K562 (cell line): ENCODE data around the gene CLEC4M. TPM values are rescaled to one million over a fixed set of nuclear protein-coding genes. Genes with fewer than 3 reads are reported as not detected.

Source experiments
- BMI1 ChIP-seq: fragments of 150-350 bp; IDR thresholded peaks from 2 replicates; pipeline ENCODE4 v1.6.1; 2014; ENCODE audit warnings: low read length
- FOXJ2 ChIP-seq: fragments of 200-800 bp; sonication (Bioruptor generic); IDR thresholded peaks from 2 replicates; pipeline ENCODE4 v1.6.1; 2016; ENCODE audit warnings: missing genetic modification characterization, missing compliant biosample characterization
- HDAC8 ChIP-seq: fragments of 450-650 bp; IDR thresholded peaks from 2 replicates; pipeline ENCODE4 v1.6.1; 2016; ENCODE audit warnings: mild to moderate bottlenecking, missing genetic modification characterization, moderate library complexity, missing compliant biosample characterization
- NRF1 ChIP-seq, 2 experiments: fragments of 450-650 bp; IDR thresholded peaks in 1 of 2; conservative IDR thresholded peaks in 1 of 2; 2 replicates each; pipeline ENCODE4 v1.6.1; 2014; ENCODE audit warnings: mild to moderate bottlenecking in 2 of 2
- ZNF217 ChIP-seq: sonication (generic); formaldehyde crosslinking; IDR thresholded peaks from 2 replicates; pipeline ENCODE4 v1.8.0; 2022; ENCODE audit warnings: mild to moderate bottlenecking, missing genetic modification reagents
- ZNF316 ChIP-seq: fragments of 450-650 bp; IDR thresholded peaks from 2 replicates; pipeline ENCODE4 v1.6.1; 2016
- ZNF324 ChIP-seq: fragments of 250-450 bp; sonication (Bioruptor Pico); IDR thresholded peaks from 2 replicates; pipeline ENCODE4 v1.4.0; 2020; ENCODE audit warnings: mild to moderate bottlenecking
- polyA plus RNA-seq, 8 experiments: library from polyadenylated mRNA; depleted of rRNA in 4 of 8; stranded (reverse) in 5 of 8; unstranded in 3 of 8; fragments of >200 nt; fragmentation: Nextera tagmentation in 2 of 8; fragmentation: Illumina TruSeq in 1 of 8; extraction: Ambion mirVana in 2 of 8; extraction: Trizol in 1 of 8; gene quantifications; 2 replicates each; pipeline versions ENCODE4 v1.2.1 to v1.2.3, GENCODE V29; 2011 to 2014; ENCODE audit warnings: inconsistent platforms in 1 of 8, missing spikeins in 1 of 8
- total RNA-seq, 7 experiments: library from RNA; depleted of rRNA in 6 of 7; stranded (reverse); fragments of >200 nt in 6 of 7; fragmentation: Illumina TruSeq in 2 of 7; extraction: Trizol in 2 of 7; gene quantifications; 2 replicates each; pipeline versions ENCODE4 v1.2.1 to v1.2.3, GENCODE V29; 2011 to 2021; ENCODE audit warnings: low replicate concordance in 1 of 7
- TF ChIP-seq, protein P1 (sequence below), 2 experiments: fragments of 450-650 bp; IDR thresholded peaks; 2 replicates each; pipeline ENCODE4 v1.6.1; 2016; ENCODE audit warnings: mild to moderate bottlenecking in 2 of 2, borderline replicate concordance in 1 of 2, low read depth in 1 of 2, moderate library complexity in 1 of 2
- TF ChIP-seq, protein P2 (sequence below): sonication (generic); formaldehyde crosslinking; IDR thresholded peaks from 2 replicates; pipeline ENCODE4 v1.8.0; 2022; ENCODE audit warnings: mild to moderate bottlenecking, low read depth, missing genetic modification reagents

Gene CLEC4M
- total and polyA plus RNA-seq, 9 of the 15 experiments (the other 6 are each of a cell fraction or from before 2014, with no cell fraction given), result 0.08 to 0.18 TPM; not detected in 7

- TF ChIP-seq, protein P1, sequence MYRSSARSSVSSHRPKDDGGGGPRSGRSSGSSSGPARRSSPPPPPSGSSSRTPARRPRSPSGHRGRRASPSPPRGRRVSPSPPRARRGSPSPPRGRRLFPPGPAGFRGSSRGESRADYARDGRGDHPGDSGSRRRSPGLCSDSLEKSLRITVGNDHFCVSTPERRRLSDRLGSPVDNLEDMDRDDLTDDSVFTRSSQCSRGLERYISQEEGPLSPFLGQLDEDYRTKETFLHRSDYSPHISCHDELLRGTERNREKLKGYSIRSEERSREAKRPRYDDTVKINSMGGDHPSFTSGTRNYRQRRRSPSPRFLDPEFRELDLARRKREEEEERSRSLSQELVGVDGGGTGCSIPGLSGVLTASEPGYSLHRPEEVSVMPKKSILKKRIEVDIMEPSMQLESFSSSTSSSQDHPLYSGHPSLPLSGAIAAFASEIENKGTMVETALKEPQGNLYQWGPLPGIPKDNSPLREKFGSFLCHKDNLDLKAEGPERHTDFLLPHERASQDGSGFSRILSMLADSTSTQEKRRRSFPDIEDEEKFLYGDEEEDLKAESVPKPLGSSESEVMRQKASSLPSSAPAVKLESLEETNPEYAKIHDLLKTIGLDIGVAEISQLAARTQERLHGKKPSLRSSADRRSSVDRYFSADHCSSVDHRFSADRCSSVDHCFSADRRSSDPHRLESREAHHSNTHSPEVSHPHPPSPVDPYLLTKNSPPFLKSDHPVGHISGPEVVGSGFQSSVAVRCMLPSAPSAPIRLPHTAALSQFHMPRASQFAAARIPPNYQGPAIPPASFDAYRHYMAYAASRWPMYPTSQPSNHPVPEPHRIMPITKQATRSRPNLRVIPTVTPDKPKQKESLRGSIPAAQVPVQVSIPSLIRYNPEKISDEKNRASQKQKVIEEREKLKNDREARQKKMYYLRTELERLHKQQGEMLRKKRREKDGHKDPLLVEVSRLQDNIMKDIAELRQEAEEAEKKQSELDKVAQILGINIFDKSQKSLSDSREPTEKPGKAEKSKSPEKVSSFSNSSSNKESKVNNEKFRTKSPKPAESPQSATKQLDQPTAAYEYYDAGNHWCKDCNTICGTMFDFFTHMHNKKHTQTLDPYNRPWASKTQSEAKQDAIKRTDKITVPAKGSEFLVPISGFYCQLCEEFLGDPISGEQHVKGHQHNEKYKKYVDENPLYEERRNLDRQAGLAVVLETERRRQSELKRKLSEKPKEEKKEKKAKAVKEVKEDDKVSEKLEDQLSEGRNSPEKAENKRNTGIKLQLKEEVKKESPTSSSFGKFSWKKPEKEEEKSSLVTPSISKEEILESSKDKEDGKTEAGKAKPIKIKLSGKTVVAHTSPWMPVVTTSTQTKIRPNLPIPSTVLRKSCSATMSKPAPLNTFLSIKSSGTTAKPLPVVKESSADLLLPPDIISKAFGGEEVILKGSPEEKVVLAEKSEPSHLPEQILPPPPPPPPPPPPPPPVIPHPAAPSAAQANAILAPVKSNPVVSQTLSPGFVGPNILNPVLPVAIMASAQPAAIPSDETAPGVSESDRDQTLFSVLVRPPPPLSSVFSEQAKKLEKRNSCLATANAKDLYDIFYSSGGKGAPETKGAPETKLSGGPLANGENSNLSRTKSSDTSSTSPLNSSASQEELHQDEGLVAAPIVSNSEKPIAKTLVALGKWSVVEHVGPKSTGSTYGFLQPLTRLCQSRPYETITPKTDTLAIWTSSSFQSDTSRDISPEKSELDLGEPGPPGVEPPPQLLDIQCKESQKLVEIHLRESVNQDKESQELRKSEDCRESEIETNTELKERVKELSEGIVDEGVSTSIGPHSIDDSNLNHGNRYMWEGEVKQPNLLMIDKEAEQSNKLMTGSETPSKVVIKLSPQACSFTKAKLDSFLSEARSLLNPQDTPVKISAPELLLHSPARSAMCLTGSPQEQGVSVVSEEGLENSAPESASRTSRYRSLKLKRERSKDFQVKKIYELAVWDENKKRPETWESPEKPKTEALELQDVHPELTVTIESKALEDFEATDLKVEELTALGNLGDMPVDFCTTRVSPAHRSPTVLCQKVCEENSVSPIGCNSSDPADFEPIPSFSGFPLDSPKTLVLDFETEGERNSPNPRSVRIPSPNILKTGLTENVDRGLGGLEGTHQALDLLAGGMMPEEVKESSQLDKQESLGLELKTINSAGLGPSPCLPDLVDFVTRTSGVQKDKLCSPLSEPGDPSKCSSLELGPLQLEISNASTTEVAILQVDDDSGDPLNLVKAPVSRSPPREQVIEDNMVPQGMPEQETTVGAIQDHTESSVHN (IDR thresholded peaks at IDR 0.05; ENCODE audit: borderline replicate concordance in 1 of 2, low read depth in 1 of 2), result no peak
- no peak for TF ChIP-seq HDAC8
- TF ChIP-seq, protein P2, sequence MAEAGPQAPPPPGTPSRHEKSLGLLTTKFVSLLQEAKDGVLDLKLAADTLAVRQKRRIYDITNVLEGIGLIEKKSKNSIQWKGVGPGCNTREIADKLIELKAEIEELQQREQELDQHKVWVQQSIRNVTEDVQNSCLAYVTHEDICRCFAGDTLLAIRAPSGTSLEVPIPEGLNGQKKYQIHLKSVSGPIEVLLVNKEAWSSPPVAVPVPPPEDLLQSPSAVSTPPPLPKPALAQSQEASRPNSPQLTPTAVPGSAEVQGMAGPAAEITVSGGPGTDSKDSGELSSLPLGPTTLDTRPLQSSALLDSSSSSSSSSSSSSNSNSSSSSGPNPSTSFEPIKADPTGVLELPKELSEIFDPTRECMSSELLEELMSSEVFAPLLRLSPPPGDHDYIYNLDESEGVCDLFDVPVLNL, result no peak
- TF ChIP-seq ZNF324 (CRISPR knock-in tag), result no peak
- TF ChIP-seq NRF1 (conservative IDR thresholded peaks at IDR 0.05 in 1 of 2, IDR thresholded peaks at IDR 0.05 in 1 of 2), result no peak
- no peak for TF ChIP-seq ZNF217 (CRISPR knock-in tag)
- no peak for TF ChIP-seq FOXJ2 (tag)
- no peak for TF ChIP-seq ZNF316
- no peak for TF ChIP-seq BMI1
Observed at GRCh38 chr19:7766535-7766934, 3.5 kb downstream of the CLEC4M start (continued).
